HCT116 (cell line): ENCODE results near the gene WAC. TPM values are rescaled to one million over a fixed set of nuclear protein-coding genes. Genes with fewer than 3 reads are reported as not detected.

Experiments used
- ATAC-seq: fragments of 200-7000 bp; cut with Tn5 transposase; 2 replicates; pipeline ENCODE4 v1.9.1; 2020; ENCODE audit warnings: mild to moderate bottlenecking, moderate library complexity
- BruUV-seq: library from RNA; stranded (reverse); fragments of 400-500 nt; replicated peaks from 2 replicates; lab custom pipeline; 2021; lab: Mats Ljungman, UMichigan
- CTCF ChIA-PET: fragments of 300-600 bp; sonication (Branson Sonifier 250); formaldehyde crosslinking; loops from one replicate; lab custom pipeline; 2021; ENCODE audit warnings: antibody characterized with exemption; lab: Charles Lee
- POLR2A ChIA-PET: fragments of 300-600, 350-600 bp; sonication (Branson Sonifier 250); formaldehyde crosslinking; loops from one replicate; lab custom pipeline; 2021; ENCODE audit warnings: antibody characterized with exemption; lab: Charles Lee
- RAD21 ChIA-PET, 2 experiments: fragments of 300-600 bp; sonication (Branson Sonifier 250); formaldehyde crosslinking; loops; one replicate each; lab custom pipeline; 2023; ENCODE audit warnings: low total read pairs in 2 of 2; ENCODE audit not compliant: uncharacterized antibody in 2 of 2, unreplicated experiment in 2 of 2, low non-redundant PET in 1 of 2; lab: Charles Lee
- DNase-seq: peaks from one replicate; pipeline ENCODE4 v3.0.0-alpha.2; 2010; ENCODE audit warnings: low read depth, low spot score
- H2AFZ ChIP-seq: fragments of 200-600 bp; shearing (Covaris generic), sonication (generic); 2 replicates; pipeline ENCODE4 v1.6.1; 2017; ENCODE audit warnings: low read depth, mixed run types, mixed read lengths, antibody characterized with exemption, low read length; ENCODE audit not compliant: poor library complexity, severe bottlenecking
- H3K27ac ChIP-seq: 2 replicates; pipeline ENCODE4 v1.5.1; 2012; ENCODE audit warnings: low read depth, low read length
- H3K27me3 ChIP-seq: fragments of 200-600 bp; sonication (generic); 2 replicates; pipeline ENCODE4 v1.6.1; 2016; ENCODE audit warnings: mixed run types, low read length, mixed read lengths; ENCODE audit not compliant: insufficient read depth
- H3K36me3 ChIP-seq, 2 experiments: fragments of 200-500 bp in 1 of 2; fragments of 200-600 bp in 1 of 2; sonication (Bioruptor generic) in 1 of 2; sonication (generic) in 1 of 2; 2 replicates each; pipeline versions ENCODE4 v1.5.1 to v1.6.1; 2014 to 2016; ENCODE audit warnings: low read length in 2 of 2, inconsistent platforms in 1 of 2, mixed read lengths in 1 of 2, mixed run types in 1 of 2; ENCODE audit not compliant: insufficient read depth in 2 of 2, control insufficient read depth in 1 of 2
- H3K4me1 ChIP-seq, 2 experiments: fragments of 200-600 bp in 1 of 2; sonication (generic) in 1 of 2; 2 replicates each; pipeline versions ENCODE4 v1.5.1 to v1.6.1; 2012 to 2017; ENCODE audit warnings: low read length in 2 of 2, inconsistent platforms in 1 of 2, mild to moderate bottlenecking in 1 of 2, mixed read lengths in 1 of 2, mixed run types in 1 of 2, moderate library complexity in 1 of 2; ENCODE audit not compliant: insufficient read depth in 2 of 2, control insufficient read depth in 1 of 2
- H3K4me2 ChIP-seq: fragments of 200-600 bp; sonication (generic); 2 replicates; pipeline ENCODE4 v1.6.1; 2017; ENCODE audit warnings: mixed run types, low read length, mixed read lengths
- H3K4me3 ChIP-seq, 2 experiments: fragments of 200-600 bp in 1 of 2; sonication (generic) in 1 of 2; replicated peaks in 1 of 2; 2 replicates each; pipeline ENCODE4 v1.5.1; 2011 to 2016; ENCODE audit warnings: low read length in 2 of 2, control low read depth in 1 of 2, low read depth in 1 of 2, mild to moderate bottlenecking in 1 of 2, mixed read lengths in 1 of 2, mixed run types in 1 of 2
- H3K79me2 ChIP-seq: fragments of 200-600 bp; sonication (generic); 2 replicates; pipeline ENCODE4 v1.6.1; 2017; ENCODE audit warnings: mild to moderate bottlenecking, mixed run types, low read length, moderate library complexity, mixed read lengths; ENCODE audit not compliant: insufficient read depth
- H3K9ac ChIP-seq: fragments of 200-600 bp; sonication (generic); 2 replicates; pipeline ENCODE4 v1.6.1; 2016; ENCODE audit warnings: low read length, mixed read lengths
- H3K9me2 ChIP-seq: fragments of 200-600 bp; sonication (generic), shearing (Covaris generic); 2 replicates; pipeline ENCODE4 v1.6.1; 2017; ENCODE audit warnings: mixed run types, mild to moderate bottlenecking, moderate library complexity; ENCODE audit not compliant: insufficient read depth
- H3K9me3 ChIP-seq, 2 experiments: fragments of 200-500 bp in 1 of 2; fragments of 200-600 bp in 1 of 2; sonication (Bioruptor generic) in 1 of 2; sonication (generic) in 1 of 2; 2 replicates each; pipeline ENCODE4 v1.6.1; 2014 to 2017; ENCODE audit warnings: low read length in 2 of 2, mixed read lengths in 2 of 2, inconsistent platforms in 1 of 2, low read depth in 1 of 2, mild to moderate bottlenecking in 1 of 2, mixed run types in 1 of 2, moderate library complexity in 1 of 2; ENCODE audit not compliant: control insufficient read depth in 1 of 2, insufficient read depth in 1 of 2
- H4K20me1 ChIP-seq: fragments of 200-600 bp; sonication (generic), shearing (Covaris generic); 2 replicates; pipeline ENCODE4 v1.6.1; 2017; ENCODE audit warnings: mixed run types, mild to moderate bottlenecking, moderate library complexity; ENCODE audit not compliant: insufficient read depth
- CEBPB ChIP-seq: IDR thresholded peaks from 2 replicates; pipeline ENCODE4 v1.6.1; 2012; ENCODE audit warnings: low read depth
- EGR1 ChIP-seq: IDR thresholded peaks from 2 replicates; pipeline ENCODE4 v1.6.1; 2012; ENCODE audit warnings: low read depth
- ELF1 ChIP-seq: IDR thresholded peaks from 2 replicates; pipeline ENCODE4 v1.6.1; 2012; ENCODE audit warnings: low read depth, borderline replicate concordance
- FOSL1 ChIP-seq: IDR thresholded peaks from 2 replicates; pipeline ENCODE4 v1.6.1; 2012; ENCODE audit warnings: low read depth
- JUND ChIP-seq: IDR thresholded peaks from 2 replicates; pipeline ENCODE4 v1.6.1; 2012
- RAD21 ChIP-seq: IDR thresholded peaks from 2 replicates; pipeline ENCODE4 v1.6.1; 2012; ENCODE audit warnings: low read depth, mild to moderate bottlenecking
- SIN3A ChIP-seq: IDR thresholded peaks from 2 replicates; pipeline ENCODE4 v1.6.1; 2012; ENCODE audit warnings: low read depth
- SP1 ChIP-seq: IDR thresholded peaks from 2 replicates; pipeline ENCODE4 v1.6.1; 2012; ENCODE audit warnings: low read depth
- SRF ChIP-seq: IDR thresholded peaks from 2 replicates; pipeline ENCODE4 v1.6.1; 2012; ENCODE audit warnings: low read depth
- TCF7L2 ChIP-seq: IDR thresholded peaks from 2 replicates; pipeline ENCODE4 v1.7.0; 2011; ENCODE audit warnings: borderline replicate concordance, inconsistent platforms; ENCODE audit not compliant: insufficient read depth, insufficient read length; ENCODE audit errors: extremely low read depth
- YY1 ChIP-seq: IDR thresholded peaks from 2 replicates; pipeline ENCODE4 v1.6.1; 2011; ENCODE audit warnings: low read length, low read depth, moderate library complexity, mild to moderate bottlenecking; ENCODE audit not compliant: insufficient replicate concordance; ENCODE audit errors: extremely low read depth
- ZFX ChIP-seq: fragments of 450-650 bp; IDR thresholded peaks from 2 replicates; pipeline ENCODE4 v1.6.1; 2017
- ZNF274 ChIP-seq: fragments of 200-500 bp; sonication (Bioruptor generic); IDR thresholded peaks from 2 replicates; pipeline ENCODE4 v1.6.1; 2014; ENCODE audit warnings: mild to moderate bottlenecking, low read depth, low read length, inconsistent platforms
- intact Hi-C: fragments of 100-400 bp; cut with micrococcal nuclease; formaldehyde crosslinking; loops from 2 replicates; pipeline ENCODE4 v1.10.0; 2022
- total RNA-seq: library from RNA; stranded (reverse); gene quantifications from one replicate; pipeline ENCODE4 v1.2.1, GENCODE V29; 2021; ENCODE audit not compliant: unreplicated experiment
- TF ChIP-seq, protein P1 (sequence below): IDR thresholded peaks from 2 replicates; pipeline ENCODE4 v1.6.1; 2011; ENCODE audit warnings: mild to moderate bottlenecking, low read length, moderate library complexity; ENCODE audit not compliant: insufficient replicate concordance; ENCODE audit errors: extremely low read depth
- TF ChIP-seq, protein P2 (sequence below): IDR thresholded peaks from 2 replicates; pipeline ENCODE4 v1.6.1; 2012
- TF ChIP-seq, protein P3 (sequence below), 3 experiments: fragments of 200-600 bp in 1 of 3; sonication (generic) in 1 of 3; IDR thresholded peaks in 2 of 3; conservative IDR thresholded peaks in 1 of 3; 2 replicates each; pipeline ENCODE4 v1.5.1; 2012 to 2017; ENCODE audit warnings: low read depth in 2 of 3, low read length in 2 of 3, antibody characterized with exemption in 1 of 3, borderline replicate concordance in 1 of 3, control low read depth in 1 of 3, mild to moderate bottlenecking in 1 of 3, mixed read lengths in 1 of 3, mixed run types in 1 of 3, moderate library complexity in 1 of 3; ENCODE audit not compliant: insufficient read depth in 1 of 3
- TF ChIP-seq, protein P4 (sequence below): IDR thresholded peaks from 2 replicates; pipeline ENCODE4 v1.6.1; 2012

WAC gene
- total RNA-seq, 1 experiment from 2014 or later: 117 TPM

DNA sequence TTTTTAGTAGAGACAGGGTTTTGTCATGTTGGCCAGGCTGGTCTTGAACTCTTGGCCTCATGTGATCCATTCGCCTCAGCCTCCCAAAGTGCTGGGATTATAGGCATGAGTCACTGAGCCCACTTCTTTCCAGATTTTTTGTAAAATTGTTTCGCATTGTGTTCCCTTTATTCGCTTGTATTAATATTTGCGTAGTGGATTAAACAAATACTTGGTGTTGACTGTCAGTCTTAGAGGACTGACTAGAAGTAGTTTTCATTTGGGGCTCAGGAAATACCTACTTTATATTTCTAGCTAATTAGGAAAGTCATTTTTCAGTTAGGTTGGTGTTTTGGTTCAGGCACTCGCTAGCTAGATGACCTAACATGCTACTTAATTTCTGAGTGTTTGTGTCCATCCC lies 11.1 kb downstream of the WAC start:
- Histone ChIP-seq H3K4me3 (no peak overlapping the region), H3K4me1 (no peaks in the 10 kb centered on the region), H3K4me2 (no peak overlapping the region), H3K27ac (no peak overlapping the region), H3K9me3 (no peaks in the 10 kb centered on the region), H3K36me3 (peaks cover 54 to 68% of the 10 kb centered on the region in 2 experiments), H3K9me2 (no peaks in the 10 kb centered on the region), H4K20me1 (peaks cover 35% of the 10 kb centered on the region), H2AFZ (no peak overlapping the region), H3K27me3 (no peaks in the 10 kb centered on the region), H3K9ac (no peak overlapping the region), H3K79me2 (peaks cover 100% of the 10 kb centered on the region)
- RAD21 ChIA-PET: no interaction called here
- ATAC-seq: no peak
- no peak for TF ChIP-seq JUND
- no peak for TF ChIP-seq SP1
- TF ChIP-seq CEBPB: no peak
- TF ChIP-seq FOSL1: no peak
- TF ChIP-seq SRF: no peak
- TF ChIP-seq ZNF274: no peak
- TF ChIP-seq RAD21: no peak
- no peak for TF ChIP-seq SIN3A
- TF ChIP-seq, protein P1, sequence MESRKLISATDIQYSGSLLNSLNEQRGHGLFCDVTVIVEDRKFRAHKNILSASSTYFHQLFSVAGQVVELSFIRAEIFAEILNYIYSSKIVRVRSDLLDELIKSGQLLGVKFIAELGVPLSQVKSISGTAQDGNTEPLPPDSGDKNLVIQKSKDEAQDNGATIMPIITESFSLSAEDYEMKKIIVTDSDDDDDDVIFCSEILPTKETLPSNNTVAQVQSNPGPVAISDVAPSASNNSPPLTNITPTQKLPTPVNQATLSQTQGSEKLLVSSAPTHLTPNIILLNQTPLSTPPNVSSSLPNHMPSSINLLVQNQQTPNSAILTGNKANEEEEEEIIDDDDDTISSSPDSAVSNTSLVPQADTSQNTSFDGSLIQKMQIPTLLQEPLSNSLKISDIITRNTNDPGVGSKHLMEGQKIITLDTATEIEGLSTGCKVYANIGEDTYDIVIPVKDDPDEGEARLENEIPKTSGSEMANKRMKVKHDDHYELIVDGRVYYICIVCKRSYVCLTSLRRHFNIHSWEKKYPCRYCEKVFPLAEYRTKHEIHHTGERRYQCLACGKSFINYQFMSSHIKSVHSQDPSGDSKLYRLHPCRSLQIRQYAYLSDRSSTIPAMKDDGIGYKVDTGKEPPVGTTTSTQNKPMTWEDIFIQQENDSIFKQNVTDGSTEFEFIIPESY: no peak
- TF ChIP-seq, protein P2, sequence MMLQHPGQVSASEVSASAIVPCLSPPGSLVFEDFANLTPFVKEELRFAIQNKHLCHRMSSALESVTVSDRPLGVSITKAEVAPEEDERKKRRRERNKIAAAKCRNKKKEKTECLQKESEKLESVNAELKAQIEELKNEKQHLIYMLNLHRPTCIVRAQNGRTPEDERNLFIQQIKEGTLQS: no peak
- TF ChIP-seq ELF1: no peak
- TF ChIP-seq TCF7L2: no peak
- no peak for TF ChIP-seq EGR1
- TF ChIP-seq, protein P3, sequence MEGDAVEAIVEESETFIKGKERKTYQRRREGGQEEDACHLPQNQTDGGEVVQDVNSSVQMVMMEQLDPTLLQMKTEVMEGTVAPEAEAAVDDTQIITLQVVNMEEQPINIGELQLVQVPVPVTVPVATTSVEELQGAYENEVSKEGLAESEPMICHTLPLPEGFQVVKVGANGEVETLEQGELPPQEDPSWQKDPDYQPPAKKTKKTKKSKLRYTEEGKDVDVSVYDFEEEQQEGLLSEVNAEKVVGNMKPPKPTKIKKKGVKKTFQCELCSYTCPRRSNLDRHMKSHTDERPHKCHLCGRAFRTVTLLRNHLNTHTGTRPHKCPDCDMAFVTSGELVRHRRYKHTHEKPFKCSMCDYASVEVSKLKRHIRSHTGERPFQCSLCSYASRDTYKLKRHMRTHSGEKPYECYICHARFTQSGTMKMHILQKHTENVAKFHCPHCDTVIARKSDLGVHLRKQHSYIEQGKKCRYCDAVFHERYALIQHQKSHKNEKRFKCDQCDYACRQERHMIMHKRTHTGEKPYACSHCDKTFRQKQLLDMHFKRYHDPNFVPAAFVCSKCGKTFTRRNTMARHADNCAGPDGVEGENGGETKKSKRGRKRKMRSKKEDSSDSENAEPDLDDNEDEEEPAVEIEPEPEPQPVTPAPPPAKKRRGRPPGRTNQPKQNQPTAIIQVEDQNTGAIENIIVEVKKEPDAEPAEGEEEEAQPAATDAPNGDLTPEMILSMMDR (IDR thresholded peaks at IDR 0.05 in 2 of 3, conservative IDR thresholded peaks at IDR 0.05 in 1 of 3; ENCODE audit: borderline replicate concordance in 1 of 3, insufficient read depth in 1 of 3, low read depth in 2 of 3, low read length in 2 of 3): no peak
- TF ChIP-seq ZFX: no peak
- TF ChIP-seq, protein P4, sequence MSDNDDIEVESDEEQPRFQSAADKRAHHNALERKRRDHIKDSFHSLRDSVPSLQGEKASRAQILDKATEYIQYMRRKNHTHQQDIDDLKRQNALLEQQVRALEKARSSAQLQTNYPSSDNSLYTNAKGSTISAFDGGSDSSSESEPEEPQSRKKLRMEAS: no peak
- no peak for TF ChIP-seq YY1
- no TSS peak for BruUV-seq
- intact Hi-C loops: no loop called here
- POLR2A ChIA-PET: no interaction called here
- CTCF ChIA-PET: no interaction called here
- DNase-seq: no peak
